GM12874 (cell line): ENCODE results near the gene CNBP.

Experiments
- TF ChIP-seq, protein P1 (sequence below): IDR thresholded peaks from 2 replicates; pipeline ENCODE4 v1.5.1; 2011; ENCODE audit warnings: low read depth, mild to moderate bottlenecking, control low read depth, low read length, moderate library complexity; ENCODE audit not compliant: insufficient read depth

The CNBP gene

DNA sequence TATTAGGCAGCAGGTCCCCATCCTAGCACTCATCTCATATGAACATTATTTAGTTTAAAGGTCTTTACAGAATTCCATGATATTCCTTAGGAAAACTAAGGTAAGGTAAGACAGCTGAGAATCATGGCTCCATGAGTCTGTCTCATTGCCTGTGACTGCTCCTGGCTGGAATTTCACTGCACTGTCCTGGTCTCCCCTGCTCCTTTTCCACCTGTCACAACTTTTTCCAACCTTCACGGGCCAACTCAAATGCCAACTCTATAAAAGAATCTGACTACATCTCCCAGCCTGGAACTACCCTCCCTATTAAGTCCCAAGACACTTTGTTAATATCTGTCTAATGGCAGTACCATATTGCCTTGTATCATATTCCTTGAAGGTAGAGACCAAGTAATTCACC, 7.6 kb downstream of the CNBP start:
- TF ChIP-seq, protein P1, sequence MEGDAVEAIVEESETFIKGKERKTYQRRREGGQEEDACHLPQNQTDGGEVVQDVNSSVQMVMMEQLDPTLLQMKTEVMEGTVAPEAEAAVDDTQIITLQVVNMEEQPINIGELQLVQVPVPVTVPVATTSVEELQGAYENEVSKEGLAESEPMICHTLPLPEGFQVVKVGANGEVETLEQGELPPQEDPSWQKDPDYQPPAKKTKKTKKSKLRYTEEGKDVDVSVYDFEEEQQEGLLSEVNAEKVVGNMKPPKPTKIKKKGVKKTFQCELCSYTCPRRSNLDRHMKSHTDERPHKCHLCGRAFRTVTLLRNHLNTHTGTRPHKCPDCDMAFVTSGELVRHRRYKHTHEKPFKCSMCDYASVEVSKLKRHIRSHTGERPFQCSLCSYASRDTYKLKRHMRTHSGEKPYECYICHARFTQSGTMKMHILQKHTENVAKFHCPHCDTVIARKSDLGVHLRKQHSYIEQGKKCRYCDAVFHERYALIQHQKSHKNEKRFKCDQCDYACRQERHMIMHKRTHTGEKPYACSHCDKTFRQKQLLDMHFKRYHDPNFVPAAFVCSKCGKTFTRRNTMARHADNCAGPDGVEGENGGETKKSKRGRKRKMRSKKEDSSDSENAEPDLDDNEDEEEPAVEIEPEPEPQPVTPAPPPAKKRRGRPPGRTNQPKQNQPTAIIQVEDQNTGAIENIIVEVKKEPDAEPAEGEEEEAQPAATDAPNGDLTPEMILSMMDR: no peak

DNA sequence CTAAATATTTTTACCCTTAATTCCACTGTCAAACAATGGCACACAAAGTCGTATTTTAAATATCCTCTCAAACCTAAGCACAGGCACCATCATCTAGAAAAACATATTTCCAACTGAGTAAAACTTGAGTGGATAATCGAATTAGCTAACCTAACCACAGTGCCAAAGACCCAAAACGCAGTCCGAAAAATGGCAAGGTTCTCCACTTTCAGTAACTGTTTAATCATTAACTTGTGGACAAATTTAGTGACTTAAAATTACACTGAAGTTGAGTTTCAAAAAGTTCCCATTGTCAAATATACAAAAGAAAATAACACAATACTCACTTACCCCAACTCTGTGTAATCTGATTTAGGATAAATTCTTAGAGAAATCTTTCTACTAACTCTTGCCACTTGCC, 10.0 kb downstream of the CNBP start:
- TF ChIP-seq, protein P1: no peak

DNA sequence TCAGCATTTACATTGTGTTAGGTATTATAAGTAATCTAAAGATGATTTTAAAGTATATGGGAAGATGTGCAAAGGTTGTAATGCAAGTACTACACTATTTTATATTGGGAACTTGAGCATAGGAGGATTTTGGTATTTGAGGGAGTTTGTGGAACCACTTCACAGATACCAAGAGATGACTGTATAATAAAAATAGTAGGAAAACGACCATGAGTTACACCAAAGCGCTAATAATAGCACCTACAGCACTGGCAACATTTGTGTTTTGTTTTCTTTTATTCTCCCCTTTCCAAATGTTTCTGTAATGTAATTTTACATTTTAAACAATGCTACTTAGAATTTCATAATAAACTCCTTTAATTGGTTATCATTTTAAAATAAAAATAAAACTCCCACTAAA, 10.5 kb downstream of the CNBP start:
- TF ChIP-seq, protein P1: no peak

DNA sequence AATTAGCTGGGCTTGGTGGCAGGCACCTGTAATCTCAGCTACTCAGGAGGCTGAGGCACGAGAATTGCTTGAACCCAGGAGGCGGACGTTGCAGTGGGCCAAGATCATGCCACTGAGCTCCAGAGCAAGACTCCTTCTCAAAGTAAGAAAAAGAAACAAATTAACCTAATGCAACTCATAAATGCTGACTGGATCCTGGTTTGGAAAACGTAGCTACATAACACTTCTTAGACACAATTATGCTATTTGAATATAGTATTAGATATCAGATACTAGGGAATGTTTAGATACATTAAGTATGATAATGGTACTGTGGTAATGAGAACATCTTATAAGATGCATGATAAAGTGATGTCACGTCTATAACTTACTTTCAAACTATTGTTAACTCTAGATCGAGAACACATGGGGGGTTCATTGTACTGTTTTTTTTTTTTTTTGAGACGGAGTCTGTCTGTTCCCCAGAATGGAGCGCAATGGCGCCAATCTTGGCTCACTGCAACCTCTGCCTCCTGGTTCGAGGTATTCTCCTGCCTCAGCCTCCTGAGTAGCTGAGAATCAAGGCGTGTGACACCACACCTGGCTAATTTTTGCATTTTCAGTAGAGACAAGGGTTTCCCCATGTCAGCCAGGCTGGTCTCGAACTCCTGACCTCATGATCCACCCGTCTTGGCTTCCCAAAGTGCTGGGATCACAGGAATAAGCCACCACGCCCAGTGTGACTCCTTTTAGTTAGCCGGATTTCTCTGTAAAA, 16.9 kb downstream of the CNBP start:
- TF ChIP-seq, protein P1: no peak

DNA sequence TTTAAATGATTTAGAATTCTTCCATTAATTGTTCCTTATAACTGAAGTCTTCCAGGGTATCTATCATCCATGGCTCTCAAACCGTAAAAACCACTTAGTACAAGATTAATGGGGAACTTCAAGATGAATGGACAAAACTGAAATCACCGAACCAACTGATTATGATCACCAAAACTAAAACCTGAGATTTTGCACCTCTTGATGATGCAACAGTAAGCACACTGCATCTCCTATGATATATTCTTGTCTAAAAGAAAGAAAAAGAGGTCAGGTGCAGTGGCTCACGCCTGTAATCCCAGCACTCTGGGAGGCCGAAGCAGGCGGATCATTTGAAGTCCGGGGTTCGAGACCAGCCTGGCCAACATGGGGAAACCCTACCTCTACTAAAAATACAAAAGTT, 19.2 kb downstream of the CNBP start:
- TF ChIP-seq, protein P1: no peak

DNA sequence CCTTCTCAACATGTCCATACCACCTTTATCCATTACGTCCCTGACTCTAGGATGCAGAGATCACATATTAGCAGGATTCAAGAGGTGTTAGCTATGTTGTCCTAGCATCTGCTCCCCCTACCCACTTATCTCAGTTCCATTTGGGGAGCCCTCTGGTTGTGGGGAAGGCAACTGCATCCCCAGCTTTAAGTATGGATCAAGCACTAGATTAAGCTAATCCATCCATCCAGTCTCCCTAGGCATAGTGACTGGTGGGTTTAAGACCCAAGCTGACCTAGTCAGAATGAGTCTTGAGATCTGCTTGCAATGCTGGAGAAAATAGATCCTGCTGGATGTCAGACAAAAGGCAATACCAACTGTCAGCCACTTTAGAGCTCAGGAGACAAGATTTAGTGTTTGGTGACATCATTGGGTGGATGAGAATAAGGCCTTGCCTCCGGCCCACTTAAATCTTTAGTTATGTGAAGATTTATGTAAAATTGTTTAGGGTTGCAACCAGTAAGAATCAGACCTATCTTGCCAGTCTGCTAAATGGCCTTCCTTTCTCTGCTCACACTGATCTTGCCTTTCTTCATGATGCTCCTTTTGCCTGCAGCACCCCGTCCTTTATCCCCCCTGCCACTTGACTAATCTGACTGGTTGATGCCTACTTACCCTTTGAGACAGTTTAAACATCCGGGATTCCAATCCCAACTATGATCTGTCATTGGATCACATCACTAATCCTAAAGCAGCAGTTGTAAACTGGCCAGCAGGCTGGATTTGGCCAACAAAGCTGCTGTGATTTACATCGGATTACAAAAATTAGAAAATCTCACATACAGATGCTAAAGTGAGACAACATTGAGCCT, 20.7 kb downstream of the CNBP start:
- TF ChIP-seq, protein P1: 0 out of 2 replicates have a peak, but pooled peaks have one; percentile 21

DNA sequence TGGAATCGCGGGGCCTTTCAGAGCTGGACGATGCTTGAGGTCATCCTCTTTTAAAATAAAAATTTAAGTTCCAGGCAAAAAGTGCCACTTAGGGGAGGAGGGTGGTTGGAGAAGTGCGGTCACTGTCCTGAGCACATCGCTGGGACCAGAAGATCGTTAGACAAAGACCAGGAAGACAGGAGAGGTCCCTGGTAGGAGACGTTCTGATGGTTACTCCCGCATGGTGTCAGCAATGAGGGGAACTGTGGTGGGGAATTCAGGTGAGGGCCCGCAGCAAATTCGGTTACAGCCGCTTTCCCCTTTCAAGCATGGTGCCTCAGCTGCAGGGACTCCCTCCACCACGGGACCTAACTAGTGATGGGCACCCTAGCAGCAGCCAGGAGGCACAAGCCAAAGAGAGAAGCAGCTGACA, 21.8 kb downstream of the CNBP start:
- TF ChIP-seq, protein P1: no peak
